Ovary (tissue), 9 donors: ENCODE measurements around the gene SEPTIN3. TPM values are rescaled to one million over a fixed set of nuclear protein-coding genes. Genes with fewer than 3 reads are reported as not detected.

Experiments used
- DNase-seq, 5 donors: peaks; one replicate each; pipeline ENCODE4 v3.0.0-alpha.2; 2019 to 2020
- H3K27ac ChIP-seq, 2 donors: fragments of 200-600 bp; one replicate each; pipeline versions ENCODE4 v1.5.1 to v1.8.0; 2019 to 2022
- H3K27me3 ChIP-seq: fragments of 200-600 bp; one replicate; pipeline ENCODE4 v1.8.0; 2022
- H3K36me3 ChIP-seq: fragments of 200-600 bp; sonication (generic); one replicate; pipeline ENCODE4 v1.5.1; 2019
- H3K4me1 ChIP-seq: one replicate; pipeline ENCODE4 v1.8.1; 2013; ENCODE audit warnings: mild to moderate bottlenecking, moderate library complexity; ENCODE audit not compliant: insufficient read depth
- H3K4me3 ChIP-seq: fragments of 200-600 bp; sonication (generic); one replicate; pipeline ENCODE4 v1.5.1; 2017
- H3K9me3 ChIP-seq, 2 donors: fragments of 200-600 bp in 1 of 2; sonication (generic) in 1 of 2; one replicate each; pipeline versions ENCODE4 v1.5.1 to v1.8.1; 2013 to 2019; ENCODE audit warnings: mild to moderate bottlenecking in 1 of 2, moderate library complexity in 1 of 2
- CTCF ChIP-seq, 3 donors: fragments of 450-650 bp in 2 of 3; fragments of 200-600 bp in 1 of 3; IDR thresholded peaks; one replicate each; pipeline versions ENCODE4 v1.5.1 to v1.8.0; 2016 to 2022; ENCODE audit warnings: antibody characterized with exemption in 3 of 3, mild to moderate bottlenecking in 1 of 3
- EP300 ChIP-seq: sonication (generic); formaldehyde crosslinking; IDR thresholded peaks from one replicate; pipeline ENCODE4 v1.6.1; 2017; ENCODE audit warnings: antibody characterized with exemption
- POLR2A ChIP-seq: fragments of 450-650 bp; IDR thresholded peaks from one replicate; pipeline ENCODE4 v1.6.1; 2017; ENCODE audit warnings: antibody characterized with exemption, mild to moderate bottlenecking, moderate library complexity
- WGBS, 3 donors: extraction: QIAGEN DNeasy Blood & Tissue Kit in 1 of 3; methylation state at CpG; one replicate each; pipeline versions ENCODE4 v1.1.5 to v1.1.7; 2013 to 2017; 5-methylcytosine and 5-hydroxymethylcytosine counted together
- intact Hi-C, 4 donors: fragments of 100-400 bp; cut with DNase I; formaldehyde crosslinking; loops; one replicate each; pipeline versions ENCODE4 v1.11.0 to v1.15.1; 2022 to 2023
- polyA plus RNA-seq, 2 donors: library from polyadenylated mRNA; stranded (reverse); fragments of 200-250 nt in 1 of 2; fragments of 350-450 nt in 1 of 2; fragmentation: Illumina TruSeq in 1 of 2; extraction: RNeasy Lipid Tissue Mini Kit (QIAGEN cat#74804) in 1 of 2; gene quantifications; one replicate each; pipeline ENCODE4 v1.2.3, GENCODE V29; 2013 to 2014
- total RNA-seq, 7 donors: library from RNA; depleted of rRNA in 2 of 7; stranded (reverse); fragments of >200 nt in 2 of 7; fragmentation: NEBNext Ultra II Directional in 3 of 7; extraction: Animal tissue kit (Norgen Biotek cat#: 25700) in 3 of 7; gene quantifications; one replicate each; pipeline versions ENCODE4 v1.1.0 to v1.2.4, GENCODE V29; 2016 to 2023
- donor health status: DM: no; HTN: no; CAD: no; lungs with moderate emphysema.
- donor health status: DM: no; HTN: no; CAD: no.
- donor health status: Bipolar disorder and iron deficiency.
- donor health status: DM: yes; HTN: yes; CAD: no.
- donor health status: DM: no; HTN: no; CAD: no.
- donor health status: DM: yes; HTN: yes; CAD: no.

SEPTIN3 gene
- total and polyA plus RNA-seq, 9 donors = 0.11 to 1.4 (median 0.23) TPM; not detected in 1

DNA sequence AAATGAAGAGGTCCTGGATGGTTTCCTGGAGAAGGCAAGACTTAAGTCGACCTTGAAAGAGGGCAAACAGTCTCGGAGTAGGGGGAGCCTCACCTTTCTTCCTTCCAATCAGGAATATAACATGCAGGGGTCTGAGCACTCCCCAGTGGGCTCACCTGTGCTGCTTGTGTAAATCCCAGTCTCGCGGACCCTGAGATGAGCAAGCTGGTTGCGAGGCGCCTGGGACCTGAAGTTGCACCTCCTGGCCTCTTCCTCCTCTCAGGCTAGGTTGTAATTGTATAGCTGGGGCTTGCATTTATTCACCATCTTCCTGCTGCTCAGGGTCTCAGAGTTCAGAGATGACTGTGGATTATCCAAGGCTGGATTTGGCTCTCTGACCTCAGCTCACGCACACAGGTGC lies 21.9 kb downstream of the SEPTIN3 start:
- Histone ChIP-seq H3K27ac (no peak overlapping the region), H3K4me3 (no peak overlapping the region), H3K27me3 (no peaks in the 10 kb centered on the region), H3K4me1 (no peaks in the 10 kb centered on the region), H3K36me3 (no peaks in the 10 kb centered on the region), H3K9me3 (no peaks in the 10 kb centered on the region)
- WGBS, 3 donors = 80 to 96% (median 86%) methylated on average over 7 of the region's 7 CpGs
- DNase-seq = no peak
- TF ChIP-seq EP300 = no peak
- no peak for TF ChIP-seq CTCF (IDR thresholded peaks at IDR 0.05)
- TF ChIP-seq POLR2A = no peak
- intact Hi-C loops = no loop called here

DNA sequence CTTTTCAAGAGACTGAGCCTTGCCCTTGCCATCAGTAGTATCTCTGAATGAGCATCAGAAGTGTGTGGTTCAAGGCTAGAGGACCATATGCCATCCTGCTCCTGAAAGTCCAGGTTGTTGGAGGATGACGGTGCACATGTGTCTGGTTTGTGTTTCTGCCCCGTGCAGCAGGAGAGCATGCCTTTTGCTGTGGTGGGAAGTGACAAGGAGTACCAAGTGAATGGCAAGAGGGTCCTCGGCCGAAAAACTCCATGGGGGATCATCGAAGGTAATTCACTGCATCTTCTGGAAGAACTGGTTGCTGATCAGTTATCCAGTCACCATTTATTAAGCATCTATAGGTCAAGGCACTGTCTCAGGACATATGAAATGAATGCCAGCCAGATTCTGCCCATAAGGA lies 23.3 kb downstream of the SEPTIN3 start:
- DNase-seq = no peak
- Histone ChIP-seq H3K27me3 (no peaks in the 10 kb centered on the region), H3K9me3 (no peaks in the 10 kb centered on the region), H3K36me3 (no peaks in the 10 kb centered on the region), H3K4me3 (no peak overlapping the region), H3K4me1 (no peaks in the 10 kb centered on the region), H3K27ac (no peak overlapping the region)
- intact Hi-C loops = no loop called here
- WGBS, 3 donors = 89 to 91% (median 91%) methylated on average over 5 of the region's 5 CpGs
- TF ChIP-seq EP300 (no peak), CTCF (IDR thresholded peaks at IDR 0.05) (no peak), POLR2A (no peak)

GRCh38 chr22:41995211-41995610 lies 26.0 kb downstream of the SEPTIN3 start:
- H3K36me3 ChIP-seq = no peaks in the 10 kb centered on the region
- H3K27me3 ChIP-seq = no peaks in the 10 kb centered on the region
- no peaks in the 10 kb centered on the region for H3K9me3 ChIP-seq
- H3K27ac ChIP-seq = no peak overlapping the region
- no peak overlapping the region for H3K4me3 ChIP-seq
- TF ChIP-seq EP300 (no peak), CTCF (IDR thresholded peaks at IDR 0.05) (no peak), POLR2A (no peak)
- peaks cover 6% of the 10 kb centered on the region for H3K4me1 ChIP-seq
- DNase-seq = no peak
- intact Hi-C loops = no loop called here
- 72 to 83% (median 75%) methylated on average over 3 of the region's 3 CpGs for WGBS, 3 donors

DNA sequence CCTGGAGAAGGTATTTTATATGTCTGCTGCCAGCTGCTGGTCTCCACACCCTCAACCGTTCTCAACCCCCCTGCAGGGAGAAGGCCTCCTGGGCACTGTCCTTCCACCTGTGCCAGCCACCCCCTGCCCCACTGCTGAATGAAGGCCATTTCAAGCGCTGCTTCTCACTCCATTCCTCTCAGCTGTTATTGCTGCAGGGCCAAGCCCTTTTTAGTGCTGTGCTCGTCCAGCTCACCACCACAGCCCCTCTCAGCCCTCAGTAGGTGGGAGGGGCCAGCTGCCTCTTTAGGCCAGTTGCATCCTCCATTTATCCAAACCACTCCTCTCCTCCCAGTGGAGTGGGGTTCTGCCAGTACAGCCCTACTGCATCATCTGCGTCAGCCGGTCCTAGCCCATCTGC lies 27.6 kb downstream of the SEPTIN3 start:
- Histone ChIP-seq H3K9me3 (peaks cover 0 to 5% of the 10 kb centered on the region in 2 donors), H3K4me1 (peaks cover 6% of the 10 kb centered on the region), H3K27me3 (no peaks in the 10 kb centered on the region), H3K4me3 (no peak overlapping the region), H3K36me3 (no peaks in the 10 kb centered on the region), H3K27ac (no peak overlapping the region)
- intact Hi-C loops = no loop called here
- WGBS, 3 donors = 82 to 85% (median 83%) methylated on average over 5 of the region's 5 CpGs
- DNase-seq = no peak
- TF ChIP-seq CTCF (IDR thresholded peaks at IDR 0.05) (no peak), EP300 (no peak), POLR2A (no peak)
